GM19468 (cell line): ENCODE measurements around the gene KCNAB2.

Experiments used
- ATAC-seq: cut with Tn5 transposase; IDR thresholded peaks from one replicate; pipeline ENCODE4 v1.9.1; 2021; ENCODE audit warnings: mild to moderate bottlenecking, moderate library complexity, moderate number of reproducible peaks; ENCODE audit not compliant: unreplicated experiment; ENCODE audit errors: extremely low read depth

Gene KCNAB2

DNA sequence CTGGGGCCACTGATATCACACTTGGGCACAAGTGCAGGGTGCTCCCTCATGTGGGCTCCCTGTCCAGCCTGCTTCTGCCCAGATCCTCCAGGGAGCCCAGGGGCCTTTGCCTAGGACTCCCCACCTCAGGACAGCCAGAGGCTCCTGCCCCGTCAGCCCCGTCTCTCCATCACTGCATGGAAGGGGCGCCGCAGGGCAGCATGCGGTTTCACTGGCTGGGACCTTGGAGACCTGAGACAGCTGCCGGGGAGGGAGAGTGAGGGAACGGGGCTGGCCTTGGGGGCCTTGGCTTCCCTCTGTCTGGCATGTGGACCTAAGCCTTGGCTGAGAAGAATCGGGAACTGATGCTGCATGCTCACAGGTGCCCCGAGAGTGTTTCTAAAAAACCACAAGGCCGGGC lies 46.5 kb downstream of the KCNAB2 start:
- no peak for ATAC-seq

DNA sequence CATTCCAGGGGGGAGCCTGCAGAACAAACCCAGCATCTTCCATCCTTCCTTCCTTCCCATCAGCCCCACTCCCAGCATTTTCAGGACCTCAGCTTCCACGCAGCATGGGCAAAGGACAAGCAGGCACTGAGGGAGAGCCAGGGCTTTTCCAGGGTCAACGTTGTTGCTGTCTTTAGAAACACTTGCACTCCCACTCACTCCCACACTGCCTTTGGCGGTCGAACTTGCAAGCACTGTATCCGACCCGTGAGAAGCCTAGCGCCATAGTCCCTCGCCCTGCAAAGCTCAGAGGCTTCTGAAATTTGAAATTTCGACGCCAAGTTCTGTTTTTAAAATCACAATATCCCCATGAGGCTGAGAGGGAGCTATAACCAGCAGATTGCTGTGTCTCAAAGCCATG lies 47.4 kb downstream of the KCNAB2 start:
- no peak for ATAC-seq

DNA sequence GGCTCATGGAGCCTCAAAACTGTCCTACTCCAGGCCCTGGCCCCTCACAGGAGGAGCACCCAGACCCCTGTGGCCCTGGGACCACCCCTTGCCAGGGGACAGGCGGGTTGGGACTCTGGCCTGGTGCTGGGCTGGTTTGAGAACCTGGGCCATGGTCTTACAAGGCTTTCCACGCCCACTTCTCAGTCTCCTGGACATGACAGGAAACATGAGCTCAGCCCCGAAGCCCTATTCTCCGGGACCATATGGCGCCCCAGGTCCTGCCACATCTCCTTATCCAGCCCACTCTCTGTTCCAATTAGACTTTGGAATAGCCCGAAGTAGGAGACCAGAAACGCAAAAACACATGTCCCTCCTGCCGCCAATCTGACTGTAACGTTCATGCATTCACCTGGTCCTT lies 47.9 kb downstream of the KCNAB2 start:
- ATAC-seq, result no peak

DNA sequence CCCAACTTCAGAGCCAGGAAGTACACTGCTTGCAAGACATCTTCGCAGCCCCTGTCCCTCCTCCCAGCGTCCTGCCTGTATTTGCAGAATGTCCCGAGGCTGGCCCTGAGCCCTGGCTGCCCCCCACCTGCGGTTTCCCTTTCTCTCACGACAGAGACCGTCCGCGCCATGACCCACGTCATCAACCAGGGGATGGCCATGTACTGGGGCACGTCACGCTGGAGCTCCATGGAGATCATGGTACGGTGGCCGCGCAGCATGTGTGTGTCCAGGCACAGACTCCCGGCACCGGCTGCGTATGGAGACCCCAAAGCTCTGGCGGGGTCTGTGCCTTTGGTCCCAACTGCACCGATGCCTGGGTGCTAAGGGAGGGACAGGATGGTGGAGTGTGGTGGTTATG lies 48.6 kb downstream of the KCNAB2 start:
- ATAC-seq, result no peak

DNA sequence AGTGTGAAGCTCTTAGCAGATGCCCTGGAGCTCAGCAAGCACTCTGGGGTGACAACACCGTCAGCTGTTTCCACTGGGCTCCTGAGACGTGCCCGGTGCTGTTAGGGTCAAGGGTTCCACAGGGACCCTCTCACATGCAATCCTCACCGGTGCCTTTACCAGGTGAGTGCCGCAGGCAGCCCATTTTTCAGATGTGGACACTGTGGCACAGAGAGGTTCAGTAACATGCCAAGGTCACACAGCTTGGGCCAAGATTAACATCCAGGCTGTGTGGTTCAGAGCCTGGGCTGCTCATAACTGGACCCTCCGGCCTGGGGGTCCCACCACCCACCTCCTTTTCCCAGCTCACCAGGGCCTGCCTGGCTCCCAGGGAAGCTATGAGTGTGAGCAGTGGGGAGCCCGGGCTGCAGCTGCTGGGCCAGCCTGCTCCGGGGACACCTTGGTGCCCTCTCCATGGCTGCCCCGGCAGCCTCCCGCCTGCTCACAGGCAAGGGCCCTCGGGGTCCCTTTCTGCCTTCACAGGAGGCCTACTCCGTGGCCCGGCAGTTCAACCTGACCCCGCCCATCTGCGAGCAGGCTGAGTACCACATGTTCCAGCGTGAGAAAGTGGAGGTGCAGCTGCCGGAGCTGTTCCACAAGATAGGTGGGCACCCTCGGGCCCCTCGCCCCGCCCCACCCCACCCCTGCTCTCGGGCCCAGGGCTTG lies 49.3 kb downstream of the KCNAB2 start:
- no peak for ATAC-seq

DNA sequence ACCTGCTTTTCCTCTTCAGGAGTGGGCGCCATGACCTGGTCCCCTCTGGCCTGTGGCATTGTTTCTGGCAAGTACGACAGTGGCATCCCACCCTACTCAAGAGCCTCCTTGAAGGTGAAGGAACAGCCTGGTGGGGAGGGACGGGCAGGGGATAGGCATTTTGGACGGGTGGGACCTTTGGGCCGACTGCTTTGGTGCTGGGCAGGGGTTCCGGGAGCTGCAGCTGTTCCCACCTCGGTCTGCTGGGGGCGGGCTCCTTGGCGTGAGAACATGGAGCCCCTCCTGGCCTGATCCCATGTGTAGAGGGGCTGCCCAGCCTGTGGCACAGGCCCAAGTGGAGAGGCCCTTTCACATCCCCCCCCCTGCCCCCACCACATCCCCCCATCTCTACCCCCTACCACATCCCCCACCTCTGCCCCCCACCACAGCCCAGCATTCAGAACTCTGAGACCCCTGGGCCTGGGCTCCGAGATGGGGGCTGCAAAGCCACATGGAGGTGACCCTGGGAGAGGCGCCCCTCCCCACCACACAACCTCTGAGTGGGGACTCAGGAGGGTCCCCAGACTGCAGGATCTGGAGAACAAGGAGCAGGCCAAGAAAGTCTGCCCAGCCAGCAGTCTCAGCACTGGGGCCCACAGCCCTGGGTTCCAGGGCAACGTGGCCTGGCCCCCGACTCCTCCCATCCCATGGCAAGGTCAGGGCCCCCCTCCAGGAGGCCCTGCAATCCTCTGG lies 50.0 kb downstream of the KCNAB2 start:
- ATAC-seq, result no peak

DNA sequence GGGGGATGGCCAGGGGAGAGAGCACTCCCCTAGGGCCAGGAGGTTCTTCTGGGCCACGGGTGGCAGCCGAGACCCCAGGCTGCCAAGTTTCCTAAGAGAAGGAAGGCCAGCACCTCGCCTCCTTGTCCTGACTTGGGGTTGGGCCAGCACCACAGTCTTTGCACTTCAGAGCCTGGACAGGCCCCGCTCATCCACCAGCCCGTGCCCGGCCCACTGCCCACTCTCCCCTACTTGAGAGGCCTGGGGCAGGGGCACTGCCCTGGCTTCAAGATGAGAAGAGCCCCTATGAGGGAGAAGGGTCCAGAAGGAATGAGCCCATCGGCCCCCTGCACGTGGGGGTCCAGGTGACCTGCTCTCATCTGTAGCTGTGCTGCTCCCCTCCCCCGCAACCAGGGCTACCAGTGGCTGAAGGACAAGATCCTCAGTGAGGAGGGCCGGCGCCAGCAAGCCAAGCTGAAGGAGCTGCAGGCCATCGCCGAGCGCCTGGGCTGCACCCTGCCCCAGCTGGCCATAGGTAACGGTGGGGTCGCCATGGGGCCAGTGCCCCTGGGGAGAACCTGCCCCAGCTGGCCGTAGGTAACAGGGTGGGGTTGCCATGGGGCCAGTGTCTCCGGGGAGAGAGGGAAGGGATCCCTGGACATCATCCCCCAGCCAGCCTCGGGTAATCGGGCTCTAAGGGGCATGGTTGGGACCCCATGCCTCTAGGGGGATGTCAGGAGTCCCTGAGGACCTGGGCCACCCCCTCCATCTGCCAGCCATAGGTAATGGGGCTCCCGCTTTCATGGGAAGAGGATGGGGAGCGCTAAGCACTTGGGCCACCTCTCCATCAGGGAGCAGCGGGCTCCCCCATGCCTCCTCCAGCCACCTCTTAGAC lies 50.8 kb downstream of the KCNAB2 start:
- no peak for ATAC-seq

DNA sequence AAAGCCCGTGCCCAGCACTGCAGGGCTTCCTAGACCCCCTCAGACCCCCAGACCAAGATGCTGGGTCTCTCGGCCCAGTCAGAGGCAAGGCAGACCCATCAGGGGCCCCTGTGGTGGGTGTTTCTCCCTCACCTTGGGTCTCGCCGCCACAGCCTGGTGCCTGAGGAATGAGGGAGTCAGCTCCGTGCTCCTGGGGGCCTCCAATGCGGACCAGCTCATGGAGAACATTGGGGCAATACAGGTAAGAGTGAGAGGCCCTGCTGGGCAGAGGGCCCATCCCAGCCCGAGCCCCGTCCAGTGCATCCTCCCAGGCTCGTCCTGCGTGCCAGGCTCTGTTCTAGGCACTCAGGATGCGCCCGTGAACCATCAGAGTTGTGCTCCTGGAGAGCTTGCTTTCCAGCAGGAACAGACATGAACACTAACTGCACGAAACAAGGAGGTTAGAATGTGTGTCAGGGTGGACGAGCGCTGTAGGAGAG lies 51.5 kb downstream of the KCNAB2 start:
- no peak for ATAC-seq

DNA sequence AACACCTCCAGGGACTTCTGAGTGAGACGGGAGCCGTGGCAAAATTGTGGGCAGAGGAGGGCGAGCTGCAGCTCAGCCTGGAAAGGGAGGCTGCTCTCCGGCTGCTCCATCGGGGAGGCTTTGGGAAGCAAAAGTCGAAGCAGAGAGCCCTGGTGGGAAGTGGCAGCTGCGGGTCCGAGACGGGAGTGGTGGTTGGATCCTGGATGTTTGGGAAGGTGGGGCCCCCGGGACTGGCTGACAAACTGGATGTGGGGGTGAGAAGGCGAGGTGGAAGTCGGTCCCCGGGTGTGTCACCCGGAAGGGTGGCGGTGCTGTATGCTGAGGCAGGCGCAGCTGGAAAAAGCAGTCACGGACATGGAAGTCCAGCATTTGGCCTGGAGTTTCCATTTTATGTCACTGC lies 52.1 kb downstream of the KCNAB2 start:
- ATAC-seq, result no peak

DNA sequence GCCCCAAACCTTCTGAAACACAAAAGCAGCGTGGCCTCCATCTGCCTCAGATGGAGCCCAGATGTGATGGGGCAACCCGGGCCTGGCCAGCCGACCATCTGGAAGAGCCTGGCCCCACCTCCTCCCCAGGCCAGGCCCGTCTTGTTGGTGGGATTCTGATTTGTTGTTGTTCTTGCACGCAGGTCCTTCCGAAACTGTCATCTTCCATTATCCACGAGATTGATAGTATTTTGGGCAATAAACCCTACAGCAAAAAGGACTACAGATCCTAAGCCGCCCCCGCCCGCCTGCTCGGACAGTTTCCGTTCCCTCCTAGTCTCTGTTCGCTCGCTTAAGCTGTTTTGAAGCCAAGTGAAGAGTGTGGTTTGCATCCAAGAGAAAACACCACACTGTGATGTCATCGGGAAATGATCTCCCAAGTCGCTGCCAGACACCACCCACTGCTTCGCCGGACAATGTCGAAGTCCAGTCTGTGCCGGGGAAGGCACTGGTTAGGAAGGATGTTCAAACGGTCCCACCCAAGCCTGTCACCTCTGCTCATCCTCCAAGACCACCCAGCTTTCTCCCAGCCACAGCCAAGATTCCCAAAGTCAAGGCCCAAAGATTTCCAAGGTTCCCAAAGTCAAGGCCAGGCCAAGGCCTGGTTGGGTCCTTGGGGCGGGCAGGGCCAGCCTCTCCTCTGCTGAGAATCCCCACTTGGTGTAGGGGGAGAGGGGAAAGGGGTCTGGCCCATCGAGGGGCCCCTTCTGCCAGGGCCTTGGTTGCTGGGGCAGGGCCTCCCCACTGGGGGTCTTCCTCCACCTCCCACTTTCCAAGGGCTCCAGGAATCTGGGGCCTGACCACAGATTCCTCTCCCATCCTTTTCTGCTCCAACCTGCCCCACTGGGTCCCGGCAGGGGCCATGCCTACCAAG lies 52.9 kb downstream of the KCNAB2 start:
- ATAC-seq, result no peak

DNA sequence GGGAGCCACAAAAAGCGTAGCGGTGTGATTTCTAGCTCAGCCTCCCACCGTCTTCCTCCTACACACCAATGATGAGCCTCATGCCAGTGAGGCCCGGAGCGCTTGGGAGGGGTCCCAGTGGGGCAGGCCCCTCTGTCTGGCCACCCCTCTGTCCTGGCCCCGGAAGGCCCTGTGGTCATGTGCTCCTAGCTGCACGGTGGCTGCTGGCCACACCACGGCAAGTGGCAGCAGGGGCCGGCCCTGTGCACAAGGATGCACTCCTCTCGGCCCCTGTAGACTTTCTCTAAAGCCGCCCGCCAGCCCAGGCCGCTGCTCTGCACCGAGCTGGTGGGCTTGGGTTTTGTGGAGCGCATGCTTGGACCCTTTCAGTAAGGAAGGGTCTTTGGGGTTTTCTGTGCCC lies 53.6 kb downstream of the KCNAB2 start:
- ATAC-seq, result no peak

DNA sequence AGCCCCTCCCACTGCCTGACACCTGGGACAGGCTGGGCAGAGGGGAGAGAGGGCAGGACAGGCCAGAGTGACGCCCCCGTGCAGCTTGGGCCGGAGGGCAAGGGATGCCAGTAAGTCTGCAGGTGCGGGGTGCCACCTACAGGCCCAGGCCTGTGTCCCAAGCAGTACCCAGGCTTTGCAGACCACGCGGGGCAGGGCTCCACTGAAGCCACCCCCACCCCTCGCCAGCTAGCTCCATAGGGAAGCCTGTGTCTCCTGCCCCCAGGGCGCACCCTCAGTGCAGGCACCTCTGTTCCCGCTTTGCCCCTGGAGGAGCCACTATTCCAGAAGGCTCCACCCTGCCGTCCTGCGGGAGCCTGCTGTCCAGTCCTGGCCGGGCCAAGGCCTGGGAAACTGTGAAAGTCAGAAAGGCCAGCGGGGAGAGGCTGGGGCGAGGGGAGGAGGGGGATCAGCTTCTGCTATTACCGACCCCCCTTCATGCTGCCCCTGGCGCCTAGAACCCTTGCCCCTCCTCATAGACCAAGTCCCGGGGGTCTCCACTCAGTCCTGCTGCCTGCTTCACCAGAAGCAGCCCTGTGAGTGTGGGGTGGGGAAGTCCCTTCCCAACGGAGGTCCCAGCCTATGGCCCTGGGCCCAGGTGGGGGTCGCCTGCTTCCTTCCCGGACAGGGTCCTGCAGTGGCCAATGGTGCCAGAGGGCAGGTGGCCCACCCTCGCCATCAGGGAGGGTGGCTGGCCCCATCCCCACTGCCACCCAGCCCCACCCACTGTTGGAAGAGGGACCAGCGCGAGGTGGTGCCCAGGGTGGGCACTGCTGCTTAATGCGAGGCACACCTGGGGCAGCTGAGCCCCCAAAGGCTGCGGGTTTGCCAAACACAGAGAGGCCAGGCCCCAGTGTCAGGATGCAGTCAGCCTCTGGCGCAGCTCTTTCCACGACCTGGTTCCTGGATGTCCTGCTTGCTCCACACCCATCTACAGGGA lies 54.4 kb downstream of the KCNAB2 start:
- no peak for ATAC-seq

DNA sequence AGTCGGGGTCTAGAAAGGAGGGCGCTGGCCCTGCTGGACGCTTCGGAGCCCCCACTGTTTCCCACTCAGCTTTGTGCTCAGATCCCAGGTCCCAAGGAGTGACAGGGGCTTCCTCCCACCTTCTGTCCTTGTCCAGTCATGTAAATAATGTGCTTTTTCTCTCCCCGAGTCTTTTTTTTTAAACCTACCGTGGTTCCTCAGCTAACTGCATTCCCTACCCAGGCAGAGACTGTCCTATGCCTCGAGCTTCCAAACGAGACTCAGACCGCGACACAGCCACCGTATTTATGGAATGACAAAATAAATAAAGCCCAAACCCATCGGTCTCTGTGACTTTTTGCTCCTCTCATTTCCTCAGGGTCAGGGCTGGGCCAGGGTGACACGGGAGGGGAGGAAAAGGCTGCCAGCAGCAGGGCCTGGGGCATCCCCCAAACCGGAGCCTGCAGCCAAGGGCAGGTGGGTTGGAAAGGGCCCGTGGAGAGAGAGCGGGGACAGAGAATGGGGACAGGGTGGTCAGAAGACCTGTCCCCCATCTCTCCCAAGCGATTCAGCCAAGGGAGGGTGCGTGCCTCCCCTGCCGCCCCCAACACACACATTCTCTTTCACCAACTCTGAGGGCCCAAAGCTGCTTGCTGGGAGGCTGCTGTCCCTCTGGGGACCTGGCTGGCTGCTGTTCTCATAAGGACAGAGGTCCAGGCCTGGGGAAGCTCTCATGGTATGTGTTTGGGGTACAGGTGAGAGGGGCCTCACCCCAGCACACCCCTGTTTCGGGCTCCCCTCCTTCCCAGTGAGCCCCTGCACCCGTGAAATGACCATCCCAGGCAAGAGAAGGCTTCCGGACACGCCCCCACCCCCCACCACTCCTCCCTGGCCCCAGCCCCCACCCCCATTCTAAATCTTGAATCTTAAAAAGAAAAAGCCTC lies 55.4 kb downstream of the KCNAB2 start:
- ATAC-seq, result no peak

DNA sequence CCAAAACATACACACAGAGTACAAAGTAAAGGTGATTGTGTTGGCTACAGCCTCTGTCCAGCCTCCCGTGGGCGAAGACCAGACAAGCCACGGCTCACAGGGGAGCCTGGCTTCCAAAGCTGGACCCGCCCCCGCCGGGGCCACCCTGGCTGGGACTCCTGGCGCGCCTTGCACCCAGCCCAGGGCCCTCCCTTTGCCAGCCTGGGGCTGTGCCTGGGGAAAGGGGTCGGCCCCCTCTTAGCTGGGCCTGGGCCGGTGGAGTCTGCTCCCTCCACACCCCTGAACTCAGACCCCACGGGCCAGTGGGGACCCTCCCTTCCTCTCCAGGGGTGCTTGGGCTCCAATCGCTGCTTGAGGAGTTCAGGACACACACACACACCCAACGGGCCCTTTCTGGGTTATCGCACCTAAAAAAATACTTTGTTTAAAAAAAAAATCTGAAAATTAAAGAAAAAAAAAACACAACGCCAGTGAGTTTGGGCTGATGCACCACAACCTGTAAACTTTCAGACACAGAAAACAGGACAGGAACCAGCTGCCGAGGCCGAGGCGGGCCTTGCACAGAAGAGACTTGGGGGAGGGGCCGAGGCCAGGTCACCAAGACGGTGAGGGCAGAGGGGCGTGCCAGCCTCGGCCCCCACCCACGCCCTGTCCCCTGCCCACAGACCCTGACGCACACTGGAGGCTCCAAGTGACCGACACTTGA lies 56.3 kb downstream of the KCNAB2 start:
- no peak for ATAC-seq

DNA sequence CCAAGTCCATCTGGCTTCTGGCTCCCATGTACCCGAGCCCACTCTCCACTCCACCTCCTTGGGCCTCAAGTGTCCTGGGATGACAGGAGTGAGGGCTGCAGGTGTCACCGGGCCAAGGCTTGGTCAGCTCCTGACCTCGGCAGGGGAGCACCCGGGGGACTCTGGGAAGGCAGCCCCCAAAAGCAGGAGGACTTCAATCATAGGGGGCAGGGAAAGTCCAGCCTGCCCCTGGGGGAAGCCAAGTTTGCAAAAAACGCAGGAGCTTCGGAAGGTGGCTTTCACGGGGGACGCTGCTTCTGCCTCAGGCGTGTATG lies 56.8 kb downstream of the KCNAB2 start:
- no peak for ATAC-seq

DNA sequence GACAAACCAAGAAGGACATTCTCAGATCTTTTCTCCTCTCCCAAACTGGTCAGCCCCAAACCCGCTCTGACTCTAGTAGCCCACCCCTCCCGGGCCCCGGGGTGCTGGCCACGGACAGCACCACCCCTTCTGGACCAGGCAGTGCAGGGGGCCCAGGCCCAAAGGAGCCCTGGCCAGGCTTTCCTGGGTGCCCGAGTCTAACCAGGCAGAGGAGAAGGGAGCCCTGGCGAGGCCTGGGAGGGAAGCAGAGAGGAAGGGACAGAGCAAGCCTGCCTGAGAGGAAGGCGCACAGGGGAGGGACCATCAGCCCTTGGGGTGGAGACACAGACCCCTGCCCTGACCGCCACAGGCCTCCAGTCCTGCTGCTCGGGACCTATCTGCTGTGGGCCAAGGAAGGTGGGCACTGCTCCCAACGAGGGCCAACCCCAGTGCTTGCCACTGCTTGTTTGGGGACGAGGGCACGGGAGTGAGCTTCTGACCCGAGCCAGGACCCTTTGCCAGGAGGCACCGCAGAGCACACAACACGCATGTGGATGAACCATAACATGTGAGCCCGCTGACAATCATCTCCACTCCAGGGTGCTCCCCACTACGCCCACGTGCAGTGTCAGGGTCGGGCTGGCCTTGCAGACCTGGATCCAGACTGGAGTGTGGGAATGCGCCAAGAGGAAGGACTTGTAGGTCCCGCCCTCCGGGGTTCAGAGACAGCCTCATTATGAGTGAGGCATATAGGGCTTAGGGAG lies 57.6 kb downstream of the KCNAB2 start:
- no peak for ATAC-seq
